Cerebellar cortex (tissue), 1 donor: ENCODE measurements around the gene MMS22L.
"Not testable (repeated sequence)": the region's sequence is repeated elsewhere in the genome, so short reads cannot be mapped to it uniquely, and the experiment has no call there.

Experiments
- DNase-seq: peaks from one replicate; pipeline ENCODE4 v3.0.0-alpha.2; 2015; ENCODE audit warnings: low spot score

MMS22L gene

DNA sequence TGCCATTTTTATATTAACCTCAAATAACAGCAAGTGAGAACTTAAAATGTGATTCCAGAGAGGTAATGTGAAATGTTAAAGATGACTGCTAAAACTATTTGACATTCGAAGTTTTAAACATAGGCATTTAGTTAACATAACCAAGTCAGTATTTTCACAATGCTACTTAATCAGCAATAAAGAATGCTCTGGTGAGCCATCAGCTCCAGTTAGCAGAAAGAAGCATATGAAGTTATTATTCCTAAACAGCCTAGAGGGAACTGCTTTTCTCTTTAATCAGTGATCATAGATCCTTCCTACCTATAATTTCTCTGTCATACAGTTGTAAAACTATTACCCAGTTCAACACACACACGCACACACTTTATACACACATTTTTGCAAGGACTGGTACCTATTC is 60.1 kb downstream of the MMS22L start:
- DNase-seq = no peak

DNA sequence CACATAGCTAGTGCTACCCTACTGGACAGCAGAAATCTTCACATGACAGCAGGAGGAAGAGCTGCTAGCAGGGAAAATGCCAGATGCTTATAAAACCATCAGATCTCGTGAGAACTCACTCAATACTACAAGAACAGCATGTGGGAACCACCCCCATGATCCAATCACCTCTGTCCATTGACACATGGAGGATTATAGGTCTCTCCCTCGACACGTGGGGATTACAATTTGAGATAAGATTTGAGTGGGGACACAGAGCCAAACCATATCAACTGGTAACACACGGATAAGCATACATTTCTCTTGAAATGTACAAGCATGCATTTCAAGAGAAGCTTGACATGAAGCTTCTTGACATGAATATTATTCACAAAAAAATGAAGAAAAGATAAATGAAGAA is 64.1 kb downstream of the MMS22L start:
- DNase-seq = no peak

DNA sequence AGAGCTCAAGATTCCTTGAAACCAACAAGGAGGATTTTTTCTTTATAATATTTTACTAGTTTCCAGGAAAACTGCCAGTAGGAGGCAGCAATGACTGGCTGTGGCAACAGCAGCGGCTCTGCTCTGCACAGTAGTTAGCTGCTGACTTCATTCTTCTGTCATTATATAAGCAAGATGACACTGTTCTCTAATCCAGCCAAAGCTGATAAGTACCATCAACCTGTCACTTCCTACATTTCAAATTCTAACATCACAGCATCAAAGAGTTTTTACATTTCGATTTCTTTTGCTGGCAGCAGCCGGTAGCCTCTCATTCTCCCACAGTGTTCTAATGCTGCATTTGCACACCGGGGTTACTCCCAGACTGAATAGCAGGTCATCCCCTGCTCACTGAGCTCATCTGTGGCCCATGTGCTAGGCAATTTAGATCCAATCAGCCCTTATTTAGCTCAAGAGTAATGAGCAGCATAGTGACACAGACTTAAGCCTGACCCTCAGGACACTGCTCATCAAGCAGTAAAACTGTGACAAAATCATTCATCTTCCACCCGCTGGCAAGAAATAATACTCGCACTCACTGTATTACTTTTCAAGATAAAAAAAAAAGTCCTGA is 67.8 kb downstream of the MMS22L start:
- DNase-seq = peak; percentile 49

DNA sequence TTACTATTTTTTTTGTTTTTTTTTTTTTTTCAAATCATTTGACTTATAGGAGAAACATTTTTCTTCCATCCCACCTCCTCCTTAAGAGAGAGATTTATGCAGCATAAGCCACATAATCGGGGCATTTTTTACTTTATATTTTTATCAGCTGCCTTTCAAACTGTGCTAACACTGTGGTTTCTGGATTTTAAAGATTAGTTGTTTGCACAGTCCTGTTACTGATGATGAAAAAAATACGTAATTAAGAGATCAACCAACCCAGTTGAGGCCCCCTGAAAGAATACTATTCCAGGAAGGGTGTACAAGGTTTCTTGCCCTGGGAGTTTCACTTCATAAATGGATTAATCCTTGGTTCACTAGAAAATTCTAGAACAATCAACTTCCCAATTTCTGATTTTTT is 68.3 kb downstream of the MMS22L start:
- no peak for DNase-seq

DNA sequence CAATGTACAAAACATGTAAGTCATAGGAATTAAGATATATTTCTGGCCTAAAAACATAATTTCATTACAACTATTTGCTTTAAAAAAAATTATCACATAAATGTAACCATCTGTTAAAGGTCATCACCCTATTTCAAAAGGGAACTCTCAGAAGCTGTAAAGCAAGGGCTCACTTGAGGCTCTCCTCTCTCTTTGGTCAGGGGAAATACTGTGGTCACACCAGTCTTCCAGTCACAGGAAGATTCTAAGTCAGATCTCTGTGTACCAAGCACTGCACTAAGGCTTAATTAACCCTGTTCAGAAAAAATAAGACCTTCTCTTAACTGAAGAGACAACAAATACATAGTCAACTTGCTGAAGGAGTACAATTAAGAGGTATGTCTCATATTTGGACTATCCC is 75.6 kb downstream of the MMS22L start:
- DNase-seq = no peak

DNA sequence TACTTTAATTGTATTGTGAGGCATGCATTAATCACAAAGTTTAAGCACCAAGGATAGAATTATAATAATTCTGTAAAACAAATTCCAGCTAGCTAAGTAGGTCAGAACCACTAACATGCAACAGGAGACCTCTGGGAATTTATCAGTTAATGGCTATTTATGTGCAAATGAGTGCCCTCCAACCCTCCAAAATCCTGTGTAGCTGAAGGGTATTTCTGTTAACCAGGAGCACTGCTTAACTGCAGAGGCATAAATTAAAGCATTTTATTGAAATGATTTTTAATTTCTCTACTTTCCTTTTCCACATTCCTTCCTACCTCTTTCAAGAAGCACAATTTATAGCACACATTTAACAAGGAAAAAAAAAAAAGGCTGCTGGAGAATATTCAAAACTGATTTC is 77.0 kb downstream of the MMS22L start:
- DNase-seq = no peak

DNA sequence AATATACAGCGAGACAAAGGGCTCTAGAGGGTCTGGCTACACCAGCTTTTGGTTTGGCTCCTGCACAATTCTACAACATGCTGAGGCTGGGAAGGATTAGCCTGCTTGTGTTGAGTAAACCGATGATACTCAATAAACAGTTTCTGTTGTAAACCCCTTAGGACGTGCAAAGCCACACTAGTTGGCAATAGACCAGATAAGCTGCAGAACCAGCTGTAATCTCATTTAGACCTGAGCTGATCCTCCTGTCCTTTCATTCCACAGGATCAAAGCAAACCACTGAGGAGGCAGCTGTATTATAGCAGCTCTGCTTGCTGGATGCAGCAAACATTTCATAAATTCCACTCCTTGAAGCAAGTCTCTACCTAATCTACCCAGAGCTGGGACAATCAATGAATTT is 79.7 kb downstream of the MMS22L start:
- no peak for DNase-seq

DNA sequence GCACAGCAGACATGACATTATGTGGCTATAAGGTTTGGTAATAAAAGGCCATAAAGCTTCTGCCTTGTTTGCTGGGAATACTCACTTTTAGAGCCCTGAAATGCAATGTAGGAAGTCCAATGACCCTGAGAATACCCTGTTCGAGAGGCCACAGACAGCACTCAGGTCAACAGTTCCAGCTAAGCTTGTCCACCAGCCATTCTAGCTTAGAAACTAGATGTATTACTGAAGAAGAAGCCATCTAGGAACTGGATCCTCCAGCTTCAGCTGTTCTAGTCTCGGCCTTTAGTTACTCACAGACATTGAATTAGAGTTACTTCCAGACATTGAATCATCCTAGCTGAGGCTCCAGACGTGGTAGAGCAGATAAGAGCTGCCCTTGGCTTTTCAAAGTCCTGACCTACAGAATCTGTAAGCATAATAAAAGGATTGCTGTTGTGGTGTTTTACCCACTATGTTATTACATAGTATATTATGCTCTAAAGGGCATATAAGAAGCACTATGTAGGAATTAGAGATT is 84.9 kb downstream of the MMS22L start:
- no peak for DNase-seq

DNA sequence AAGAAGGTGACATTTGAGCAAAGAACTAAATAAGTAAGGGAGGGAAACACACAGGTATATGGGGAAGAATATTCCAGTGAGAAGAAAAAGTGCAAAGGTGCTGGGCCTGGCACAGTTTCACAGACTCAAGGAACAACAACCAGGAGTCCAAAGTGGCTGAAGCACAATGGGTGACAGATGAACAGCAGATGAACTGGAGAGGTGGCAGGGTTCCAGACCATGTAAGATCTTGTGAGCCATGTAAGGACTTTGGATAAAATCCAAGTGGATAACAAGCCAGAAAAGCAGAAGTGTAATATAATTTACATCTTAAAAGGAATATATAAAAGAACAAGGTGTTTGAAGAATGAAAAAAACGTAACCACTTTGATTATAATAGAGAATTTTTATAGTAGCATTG is 87.9 kb downstream of the MMS22L start:
- DNase-seq = peak; percentile 41

DNA sequence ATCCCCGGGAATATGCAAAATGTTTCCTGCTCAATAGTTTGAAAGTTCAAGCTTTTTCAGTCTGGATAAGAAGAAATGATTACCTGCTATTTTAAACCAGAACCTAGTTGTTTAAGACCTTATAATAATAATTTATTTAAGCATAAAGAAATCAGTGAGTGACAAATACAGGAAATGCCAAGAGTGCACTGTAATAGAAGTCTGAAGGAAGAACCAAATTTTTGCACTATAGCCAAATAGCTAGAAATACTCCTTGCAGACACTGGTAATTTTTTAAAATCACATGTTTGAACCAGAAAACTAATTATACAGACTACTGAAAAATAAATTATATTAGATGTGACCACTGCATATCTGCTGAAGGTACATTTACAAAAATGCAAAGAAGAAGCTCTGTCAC is 93.2 kb downstream of the MMS22L start:
- no peak for DNase-seq

DNA sequence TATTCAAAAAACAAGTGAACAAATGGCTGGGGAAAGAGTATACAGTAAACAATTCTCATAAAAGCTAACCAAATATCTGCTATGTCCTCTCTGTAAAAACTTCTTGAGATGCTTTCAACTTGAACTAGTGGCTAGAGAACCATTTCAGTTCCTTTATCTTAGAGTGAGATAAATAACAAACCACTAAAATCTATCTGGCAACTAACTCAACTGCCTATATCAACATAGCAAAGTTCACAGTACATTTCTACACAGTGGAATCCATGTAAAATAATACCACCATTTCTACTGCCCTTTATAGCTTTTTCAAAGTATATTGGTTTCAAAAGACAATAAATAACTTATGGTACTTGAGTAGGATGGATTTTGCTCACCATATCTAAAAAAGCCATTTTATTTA is 95.1 kb downstream of the MMS22L start:
- DNase-seq = no peak

DNA sequence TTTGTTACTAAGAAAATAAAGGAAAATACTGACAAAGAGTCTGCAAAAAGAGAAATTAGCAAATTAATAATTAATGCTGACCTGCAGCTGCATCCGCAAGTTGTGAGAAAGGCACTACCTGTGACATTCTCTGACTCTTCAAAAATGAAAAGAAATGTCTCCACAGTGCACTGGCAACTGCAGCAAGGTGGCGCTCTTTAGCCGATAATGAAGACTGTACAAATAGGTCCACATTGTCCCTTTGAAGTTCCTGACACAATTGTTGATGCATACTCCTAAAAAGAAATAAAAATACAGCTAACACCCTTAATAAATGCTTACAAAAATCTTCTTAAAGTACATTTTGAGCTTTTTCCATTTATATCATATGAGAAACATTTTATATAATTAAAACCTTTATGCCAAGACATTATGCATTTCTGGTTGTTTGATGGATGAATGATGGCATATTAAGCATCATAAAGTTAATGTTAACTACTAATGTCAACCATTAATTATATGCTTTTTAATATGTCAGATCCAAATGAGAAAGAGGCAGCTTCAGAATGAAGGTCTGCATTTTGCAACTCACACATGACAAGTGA is 96.5 kb downstream of the MMS22L start:
- DNase-seq = peak; percentile 72

DNA sequence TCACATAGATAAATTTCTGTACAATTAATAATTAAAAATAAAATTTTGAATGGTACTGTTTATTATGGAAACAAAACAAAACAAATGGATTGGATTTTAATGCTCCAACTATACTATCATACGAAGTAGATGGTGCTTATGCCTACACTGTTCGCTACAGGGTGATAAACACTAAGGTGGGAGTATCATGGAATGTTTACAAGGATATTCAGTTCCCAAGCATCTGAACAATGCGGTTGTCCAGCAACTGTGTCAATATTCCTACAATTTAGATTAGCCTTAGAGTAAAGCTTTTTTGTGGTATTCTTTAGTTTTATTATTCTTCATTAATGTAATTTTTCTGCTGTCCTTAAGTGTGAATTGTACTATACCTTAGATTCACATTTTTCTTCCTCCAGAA is 105.1 kb downstream of the MMS22L start:
- no peak for DNase-seq

DNA sequence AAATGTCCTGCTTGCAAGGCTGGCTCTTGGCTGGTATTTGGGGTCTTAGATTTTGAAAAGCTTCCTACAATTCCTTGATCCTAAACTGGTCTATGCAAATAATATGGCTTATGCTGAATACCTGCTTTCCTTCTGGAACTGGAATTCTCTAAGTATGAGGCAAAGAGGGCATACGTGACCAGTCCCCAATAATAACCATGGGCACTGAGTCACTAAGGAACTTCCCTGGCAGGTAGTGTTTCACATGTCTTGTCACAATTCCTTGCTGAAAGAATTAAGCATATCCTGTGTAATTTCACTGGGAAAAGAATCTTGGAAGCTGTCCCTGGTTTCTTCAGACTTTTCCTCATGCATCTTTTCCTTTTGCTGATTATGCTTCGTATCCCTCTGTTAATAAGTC is 106.5 kb downstream of the MMS22L start:
- DNase-seq = no peak

DNA sequence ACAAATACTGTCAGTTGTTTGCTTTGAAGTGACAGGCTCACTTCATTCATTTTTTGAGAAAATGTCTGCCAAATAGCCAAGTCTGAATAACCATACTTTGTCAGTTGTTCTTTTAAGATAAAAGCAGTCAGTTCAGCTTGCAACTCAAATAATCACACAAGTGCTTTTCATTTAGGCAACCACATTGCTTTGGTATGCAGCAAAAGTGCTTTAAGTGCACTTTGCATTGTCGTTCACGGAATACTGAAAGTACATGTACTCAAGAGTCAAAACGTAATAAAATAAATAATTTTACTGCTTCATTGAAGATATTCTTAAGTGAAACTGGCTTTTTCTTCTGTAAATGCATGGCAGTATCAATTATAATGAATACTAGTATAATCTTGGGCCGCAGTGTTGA is 107.2 kb downstream of the MMS22L start:
- no peak for DNase-seq

DNA sequence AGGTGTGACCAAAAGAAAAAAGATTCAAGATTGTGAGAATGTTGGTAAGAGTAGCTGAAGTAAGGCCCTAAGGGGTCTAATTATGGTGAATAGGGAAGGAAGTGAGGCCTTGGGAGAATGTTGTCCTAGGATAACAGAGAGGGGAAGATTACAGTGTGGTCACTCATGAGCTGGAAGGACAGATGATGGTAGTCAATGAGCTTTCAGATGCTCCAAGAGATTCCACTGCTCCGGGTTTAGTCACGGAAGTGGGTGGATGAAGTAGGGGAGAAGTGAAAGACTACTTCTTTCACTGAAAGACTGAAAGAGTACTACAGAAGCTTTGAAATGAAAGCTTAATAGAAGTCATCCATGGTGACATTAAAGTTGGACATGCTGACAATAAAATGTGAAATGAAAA is 108.5 kb downstream of the MMS22L start:
- no peak for DNase-seq

DNA sequence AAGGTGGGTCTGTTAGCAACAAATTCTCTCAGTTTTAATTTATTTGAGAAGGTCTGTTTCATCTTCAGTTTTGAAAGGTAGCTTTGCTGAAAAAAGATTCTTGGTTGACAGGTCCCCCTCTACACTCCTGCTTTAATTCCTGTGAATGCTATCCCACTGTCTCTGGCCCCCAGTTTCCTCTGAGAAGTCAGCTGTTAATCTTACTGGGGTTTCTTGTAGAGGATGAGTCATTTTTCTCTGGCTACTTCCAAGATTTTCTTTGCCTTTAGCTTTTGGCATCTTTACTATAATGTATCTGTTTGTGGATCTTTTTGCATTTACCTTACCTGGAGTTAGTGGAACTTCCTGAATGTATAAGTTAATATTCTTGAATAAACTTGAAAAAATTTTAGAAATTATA is 122.7 kb downstream of the MMS22L start:
- DNase-seq = no peak

DNA sequence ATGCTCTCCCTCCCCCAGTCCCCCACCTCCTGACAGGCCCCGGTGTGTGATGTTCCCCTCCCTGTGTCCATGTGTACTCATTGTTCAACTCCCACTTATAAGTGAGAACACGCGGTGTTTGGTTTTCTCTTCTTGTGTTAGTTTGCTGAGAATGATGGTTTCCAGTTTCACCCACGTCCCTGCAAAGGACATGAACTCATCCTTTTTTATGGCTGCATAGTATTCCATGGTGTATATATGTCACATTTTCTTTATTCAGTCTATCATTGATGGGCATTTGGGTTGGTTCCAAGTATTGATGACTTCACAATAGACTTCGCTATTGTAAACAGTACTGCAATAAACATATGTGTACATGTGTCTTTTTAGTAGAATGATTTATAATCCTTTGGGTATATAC is 127.6 kb downstream of the MMS22L start:
- not testable (repeated sequence) for DNase-seq

DNA sequence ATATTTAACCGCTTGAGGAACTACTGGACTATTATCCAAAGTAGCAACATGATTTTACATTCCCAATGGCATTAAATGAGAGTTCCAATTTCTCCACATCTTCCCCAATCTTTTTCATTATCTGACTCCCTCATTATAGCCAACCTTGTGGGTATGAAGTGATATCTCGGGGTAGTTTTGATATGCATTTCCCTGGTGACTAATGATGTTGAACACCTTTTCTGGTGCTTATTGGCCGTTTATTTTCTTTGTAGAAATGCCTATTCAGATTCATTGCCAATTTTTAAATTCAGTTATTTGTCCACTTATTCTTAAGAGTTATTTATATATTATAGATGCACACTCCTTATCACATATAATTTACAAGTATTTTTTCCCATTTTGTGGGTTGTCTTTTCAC is 129.0 kb downstream of the MMS22L start:
- no peak for DNase-seq

DNA sequence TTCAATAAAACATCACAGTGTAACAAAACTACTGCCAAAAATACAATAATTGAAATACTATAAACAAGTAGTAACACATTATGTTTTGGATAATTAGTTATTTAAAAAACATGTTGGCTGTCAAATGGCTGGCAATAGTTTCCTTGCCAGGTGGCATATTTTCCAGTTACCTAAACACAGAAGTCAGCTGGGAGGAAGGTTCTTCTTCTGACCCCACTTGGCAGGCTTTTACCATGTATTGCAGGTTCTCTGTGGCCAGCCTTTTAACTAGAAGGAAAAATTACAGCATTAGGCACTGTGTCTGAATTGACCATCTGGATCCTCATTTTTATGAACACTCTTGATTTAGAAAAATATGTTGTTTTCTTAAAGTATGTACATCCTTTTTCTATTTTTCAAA is 131.4 kb downstream of the MMS22L start:
- DNase-seq = peak; percentile 83

DNA sequence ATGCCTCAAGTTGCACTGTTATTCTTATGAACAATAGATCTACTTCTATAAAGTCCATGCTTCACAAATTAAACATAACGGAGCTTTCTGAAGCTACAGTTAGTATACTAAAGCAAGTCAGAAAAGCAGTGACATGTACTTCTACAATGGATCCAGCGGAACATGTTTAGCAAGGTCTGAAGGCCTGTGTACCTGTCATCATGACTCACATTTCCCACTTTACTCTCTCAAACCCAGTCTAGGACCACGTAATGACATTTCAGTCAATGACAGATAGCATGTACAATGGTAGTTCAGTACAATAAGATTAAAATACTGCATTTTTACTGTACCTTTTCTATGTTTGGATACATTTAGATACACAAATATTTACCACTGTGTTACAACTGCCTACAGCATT is 132.1 kb downstream of the MMS22L start:
- no peak for DNase-seq

DNA sequence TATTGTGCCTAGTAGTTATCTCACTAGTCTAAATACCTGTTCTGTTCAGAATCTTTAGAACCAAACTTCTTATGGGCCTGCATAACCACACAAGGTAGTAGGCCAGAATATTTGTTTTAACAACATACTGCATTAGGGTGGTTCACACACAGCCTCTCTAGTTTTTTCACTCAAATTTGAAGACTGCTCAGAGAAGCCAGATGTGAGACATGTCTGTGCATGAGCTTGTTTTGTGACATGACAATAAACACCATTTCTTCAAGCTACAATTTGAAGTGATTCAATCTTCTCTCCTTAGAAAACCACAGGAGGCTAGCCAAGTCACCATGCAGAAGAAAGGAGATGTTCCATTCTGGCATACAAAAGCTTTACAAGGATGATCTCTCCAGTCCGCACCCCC is 135.6 kb downstream of the MMS22L start:
- no peak for DNase-seq

DNA sequence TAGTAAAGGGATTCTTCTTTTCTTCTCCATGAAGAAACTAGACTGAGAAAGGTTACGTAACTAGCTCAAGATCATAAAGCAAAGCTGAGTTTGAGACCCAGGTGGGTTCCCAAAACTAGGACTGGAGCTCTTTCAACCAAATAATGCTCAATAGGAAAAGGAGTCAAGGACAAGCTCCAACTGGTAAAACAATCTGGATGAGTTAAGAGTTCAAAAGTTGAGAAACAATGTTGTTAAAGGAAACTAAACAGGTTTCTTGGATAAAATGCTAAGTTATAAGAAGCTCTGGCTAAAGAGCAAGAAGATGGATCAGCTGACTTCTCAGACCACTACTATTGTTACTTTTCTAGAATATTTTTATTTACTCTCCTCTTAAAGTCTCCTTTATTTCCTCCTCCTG is 137.3 kb downstream of the MMS22L start:
- no peak for DNase-seq

DNA sequence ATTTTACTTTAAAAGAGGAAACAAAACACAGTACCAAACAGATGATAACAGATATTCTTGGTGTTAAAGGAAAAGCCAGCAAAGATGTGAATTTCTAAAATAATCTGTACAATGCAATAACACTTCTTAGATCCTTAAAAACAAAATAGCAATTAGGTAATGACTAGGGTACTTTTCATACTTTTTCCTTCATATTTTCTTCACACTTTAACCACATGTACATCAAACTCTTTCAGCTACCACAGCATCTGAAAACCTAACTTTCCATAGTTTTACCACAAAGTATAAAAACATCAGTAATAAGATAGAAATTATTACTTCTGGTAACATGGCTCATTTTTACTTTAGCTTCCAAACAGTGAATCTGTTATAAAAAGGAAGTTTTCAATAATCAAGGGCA is 141.3 kb downstream of the MMS22L start:
- no peak for DNase-seq
